GM18870 (cell line): ENCODE measurements around the gene PTPRQ.
"Not testable (repeated sequence)": the region's sequence is repeated elsewhere in the genome, so short reads cannot be mapped to it uniquely, and the experiment has no call there.

ENCODE experiments used
- ATAC-seq: cut with Tn5 transposase; IDR thresholded peaks from one replicate; pipeline ENCODE4 v1.9.1; 2021; ENCODE audit warnings: moderate library complexity; ENCODE audit not compliant: unreplicated experiment

Gene PTPRQ, protein sequence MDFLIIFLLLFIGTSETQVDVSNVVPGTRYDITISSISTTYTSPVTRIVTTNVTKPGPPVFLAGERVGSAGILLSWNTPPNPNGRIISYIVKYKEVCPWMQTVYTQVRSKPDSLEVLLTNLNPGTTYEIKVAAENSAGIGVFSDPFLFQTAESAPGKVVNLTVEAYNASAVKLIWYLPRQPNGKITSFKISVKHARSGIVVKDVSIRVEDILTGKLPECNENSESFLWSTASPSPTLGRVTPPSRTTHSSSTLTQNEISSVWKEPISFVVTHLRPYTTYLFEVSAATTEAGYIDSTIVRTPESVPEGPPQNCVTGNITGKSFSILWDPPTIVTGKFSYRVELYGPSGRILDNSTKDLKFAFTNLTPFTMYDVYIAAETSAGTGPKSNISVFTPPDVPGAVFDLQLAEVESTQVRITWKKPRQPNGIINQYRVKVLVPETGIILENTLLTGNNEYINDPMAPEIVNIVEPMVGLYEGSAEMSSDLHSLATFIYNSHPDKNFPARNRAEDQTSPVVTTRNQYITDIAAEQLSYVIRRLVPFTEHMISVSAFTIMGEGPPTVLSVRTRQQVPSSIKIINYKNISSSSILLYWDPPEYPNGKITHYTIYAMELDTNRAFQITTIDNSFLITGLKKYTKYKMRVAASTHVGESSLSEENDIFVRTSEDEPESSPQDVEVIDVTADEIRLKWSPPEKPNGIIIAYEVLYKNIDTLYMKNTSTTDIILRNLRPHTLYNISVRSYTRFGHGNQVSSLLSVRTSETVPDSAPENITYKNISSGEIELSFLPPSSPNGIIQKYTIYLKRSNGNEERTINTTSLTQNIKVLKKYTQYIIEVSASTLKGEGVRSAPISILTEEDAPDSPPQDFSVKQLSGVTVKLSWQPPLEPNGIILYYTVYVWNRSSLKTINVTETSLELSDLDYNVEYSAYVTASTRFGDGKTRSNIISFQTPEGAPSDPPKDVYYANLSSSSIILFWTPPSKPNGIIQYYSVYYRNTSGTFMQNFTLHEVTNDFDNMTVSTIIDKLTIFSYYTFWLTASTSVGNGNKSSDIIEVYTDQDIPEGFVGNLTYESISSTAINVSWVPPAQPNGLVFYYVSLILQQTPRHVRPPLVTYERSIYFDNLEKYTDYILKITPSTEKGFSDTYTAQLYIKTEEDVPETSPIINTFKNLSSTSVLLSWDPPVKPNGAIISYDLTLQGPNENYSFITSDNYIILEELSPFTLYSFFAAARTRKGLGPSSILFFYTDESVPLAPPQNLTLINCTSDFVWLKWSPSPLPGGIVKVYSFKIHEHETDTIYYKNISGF (N-terminal part only)

GRCh38 chr12:80443974-80444666 is at the start of gene PTPRQ:
PTPRQ (plus strand) TSS chr12:80444235; CDS start chr12:80444346, 111 bp downstream.
- no peak for ATAC-seq

- ATAC-seq: no peak
These were observed 43.5 kb upstream of the PTPRQ start for GRCh38 chr12:80400571-80400991.

DNA sequence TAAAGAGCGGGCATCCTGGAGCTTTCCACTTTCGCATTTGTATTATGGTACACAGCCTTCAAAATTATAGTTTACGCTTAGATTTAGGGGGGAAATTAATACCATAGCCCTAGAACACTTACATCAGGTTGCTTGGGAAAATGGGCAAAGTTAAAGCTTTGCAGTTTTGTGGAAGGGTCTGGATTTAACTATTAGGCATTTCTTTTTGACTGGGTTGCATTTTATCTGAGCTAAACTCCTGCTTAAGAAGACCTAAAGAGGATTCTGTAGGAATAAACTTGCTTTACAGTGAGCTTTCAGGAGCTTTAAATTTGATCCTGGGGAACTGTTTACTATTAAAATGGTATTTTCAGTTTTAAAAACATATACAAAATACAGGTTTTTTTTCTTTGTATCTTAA is 42.8 kb upstream of the PTPRQ start:
- ATAC-seq: no peak

DNA sequence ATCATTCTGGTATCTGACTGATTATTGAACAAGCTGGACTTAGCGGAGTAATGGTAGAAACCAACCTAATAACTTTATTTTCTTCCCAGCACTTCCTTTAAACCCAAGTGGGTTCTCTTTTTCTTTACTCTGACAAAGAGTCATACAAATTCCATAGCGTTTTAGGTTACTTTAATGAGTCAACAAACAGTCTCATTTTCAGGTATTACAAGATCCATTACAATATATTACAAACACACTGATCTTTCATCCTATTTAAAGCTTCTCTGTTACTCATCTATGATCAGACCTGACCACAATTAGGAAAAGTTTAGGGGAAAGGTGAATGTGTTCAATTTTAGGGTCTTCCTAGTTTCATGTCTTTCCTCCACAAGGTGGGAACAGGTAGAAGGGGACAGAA is 39.4 kb upstream of the PTPRQ start:
- ATAC-seq: no peak

DNA sequence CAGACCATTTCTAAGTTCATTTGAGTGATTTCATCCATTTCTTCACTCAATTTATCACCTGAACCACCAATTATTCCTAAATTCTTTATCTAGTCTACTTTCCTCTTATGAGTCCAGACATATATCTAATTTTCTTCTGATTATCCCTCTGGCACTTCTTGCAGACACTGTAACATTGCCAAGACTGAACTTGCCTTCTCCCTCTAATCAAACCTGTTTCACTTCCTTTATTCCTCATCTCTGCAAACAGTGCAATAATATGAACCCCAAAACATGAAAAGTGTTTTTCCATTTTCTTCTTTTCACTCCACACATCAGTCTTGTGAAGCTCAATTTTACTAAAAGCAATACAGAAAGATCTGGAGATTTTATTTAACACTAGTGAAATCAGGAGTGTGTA is 37.8 kb upstream of the PTPRQ start:
- ATAC-seq: no peak

GRCh38 chr12:80411787-80412186 is 32.2 kb upstream of the PTPRQ start:
- peak; percentile 44 for ATAC-seq

- peak; percentile 61 for ATAC-seq
These were observed 31.6 kb upstream of the PTPRQ start for GRCh38 chr12:80412343-80412953.

GRCh38 chr12:80413462-80413861 is 30.6 kb upstream of the PTPRQ start:
- no peak for ATAC-seq

DNA sequence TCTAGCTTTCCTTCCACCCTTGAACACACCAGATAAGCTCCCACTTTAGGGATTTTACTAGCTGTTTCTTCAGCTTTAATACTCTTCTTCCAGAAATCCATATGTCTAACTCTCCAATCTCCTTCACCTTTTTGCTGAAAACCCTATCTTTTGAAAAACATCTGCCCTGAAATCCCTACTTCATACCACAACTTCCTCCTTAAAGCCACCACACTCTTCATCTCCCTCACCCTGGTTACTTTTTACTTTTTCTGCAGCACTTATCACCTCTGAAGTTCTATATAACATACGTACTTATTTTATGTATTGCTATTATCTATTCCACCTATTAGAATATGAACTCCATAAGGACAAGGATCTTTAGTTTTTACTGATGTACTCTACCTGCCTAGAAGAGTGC is 28.6 kb upstream of the PTPRQ start:
- ATAC-seq: no peak

GRCh38 chr12:80419644-80420043 is 24.4 kb upstream of the PTPRQ start:
- ATAC-seq: no peak

DNA sequence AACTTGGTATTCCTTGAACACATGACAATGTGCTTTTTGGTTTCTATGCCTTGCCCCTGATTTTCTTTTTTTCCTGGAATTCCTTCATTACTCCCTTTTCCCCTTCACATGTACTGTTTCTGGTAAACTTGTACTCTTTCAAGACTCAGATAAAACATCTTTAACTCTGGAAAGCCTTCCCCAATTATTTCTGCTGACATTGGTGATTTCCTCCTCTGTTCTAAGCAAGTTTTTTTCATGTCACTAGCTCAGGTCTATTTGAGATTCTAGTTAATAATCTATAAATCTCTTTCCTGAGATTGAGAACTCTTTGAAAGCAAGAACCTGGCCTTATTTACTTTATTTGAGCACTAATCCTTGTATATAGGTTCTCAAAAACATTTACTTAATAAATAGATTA is 24.0 kb upstream of the PTPRQ start:
- no peak for ATAC-seq

- ATAC-seq: no peak
These were observed 21.5 kb upstream of the PTPRQ start for GRCh38 chr12:80422550-80422949.

DNA sequence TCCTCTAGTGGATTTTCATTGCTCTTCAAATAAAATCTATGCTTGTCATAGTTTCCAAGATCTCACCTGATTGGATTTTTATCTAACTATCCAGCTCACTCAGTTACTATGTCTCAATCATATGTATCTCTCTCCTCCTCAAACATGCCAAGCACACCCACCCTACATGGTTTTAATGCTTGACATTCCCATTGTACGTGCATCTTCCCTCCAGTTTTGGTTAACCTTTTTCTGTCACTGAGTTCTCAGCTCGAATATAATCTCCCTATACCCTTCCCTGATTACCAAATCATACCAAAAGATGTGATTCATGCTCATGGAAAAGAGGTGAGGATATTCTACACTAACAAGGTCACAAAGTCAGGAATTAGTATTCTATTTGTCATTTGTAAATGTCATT is 12.0 kb upstream of the PTPRQ start:
- no peak for ATAC-seq

GRCh38 chr12:80441921-80442320 is 2.1 kb upstream of the PTPRQ start:
- no peak for ATAC-seq

GRCh38 chr12:80442426-80443222 is 1.4 kb upstream of the PTPRQ start:
- no peak for ATAC-seq

- no peak for ATAC-seq
These were observed 1.2 kb downstream of the PTPRQ start for GRCh38 chr12:80445083-80445793.

GRCh38 chr12:80456513-80456912 is 12.5 kb downstream of the PTPRQ start:
- ATAC-seq: no peak

GRCh38 chr12:80460972-80461371 is 16.9 kb downstream of the PTPRQ start:
- ATAC-seq: no peak

DNA sequence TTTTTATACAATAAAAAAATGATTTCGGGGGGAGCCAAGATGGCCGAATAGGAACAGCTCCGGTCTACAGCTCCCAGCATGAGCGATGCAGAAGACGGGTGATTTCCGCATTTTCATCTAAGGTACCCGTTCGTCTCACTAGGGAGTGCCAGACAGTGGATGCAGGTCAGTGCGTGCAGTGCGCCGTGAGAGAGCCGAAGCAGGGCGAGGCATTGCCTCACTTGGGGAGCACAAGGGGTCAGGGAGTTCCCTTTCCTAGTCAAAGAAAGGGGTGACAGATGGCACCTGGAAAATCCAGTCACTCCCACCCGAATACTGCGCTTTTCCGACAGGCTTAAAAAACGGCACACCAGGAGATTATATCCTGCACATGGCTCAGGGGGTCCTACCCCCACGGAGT is 17.8 kb downstream of the PTPRQ start:
- not testable (repeated sequence) for ATAC-seq
